HG02885 (cell line): ENCODE measurements around the gene SLC24A1.

ENCODE experiments used
- ATAC-seq: cut with Tn5 transposase; IDR thresholded peaks from one replicate; pipeline ENCODE4 v1.9.1; 2021; ENCODE audit warnings: mild to moderate bottlenecking; ENCODE audit not compliant: unreplicated experiment, poor library complexity

SLC24A1 gene

GRCh38 chr15:65651042-65651322 is 29.2 kb downstream of the SLC24A1 start:
- ATAC-seq = no peak

- ATAC-seq = no peak
Measured at GRCh38 chr15:65651831-65652749, 30.4 kb downstream of the SLC24A1 start.

- ATAC-seq = no peak
Measured at GRCh38 chr15:65653341-65653740, 31.6 kb downstream of the SLC24A1 start.

GRCh38 chr15:65653801-65654521 is 32.2 kb downstream of the SLC24A1 start:
- no peak for ATAC-seq

- ATAC-seq = no peak
Measured at GRCh38 chr15:65655026-65655425, 33.3 kb downstream of the SLC24A1 start.

GRCh38 chr15:65655457-65655856 is 33.7 kb downstream of the SLC24A1 start:
- ATAC-seq = no peak

GRCh38 chr15:65659502-65660052 is 37.8 kb downstream of the SLC24A1 start:
- ATAC-seq = no peak

GRCh38 chr15:65660927-65661326 is 39.2 kb downstream of the SLC24A1 start:
- ATAC-seq = no peak

- ATAC-seq = no peak
Measured at GRCh38 chr15:65663521-65663920, 41.8 kb downstream of the SLC24A1 start.

GRCh38 chr15:65666257-65666656 is 44.5 kb downstream of the SLC24A1 start:
- no peak for ATAC-seq

- ATAC-seq = no peak
Measured at GRCh38 chr15:65675551-65675950, 53.8 kb downstream of the SLC24A1 start.

GRCh38 chr15:65676123-65676522 is 54.4 kb downstream of the SLC24A1 start:
- no peak for ATAC-seq

GRCh38 chr15:65680544-65680943 is 58.8 kb downstream of the SLC24A1 start:
- no peak for ATAC-seq

GRCh38 chr15:65682404-65682911 is 60.7 kb downstream of the SLC24A1 start:
- ATAC-seq = no peak

GRCh38 chr15:65688462-65688861 is 66.7 kb downstream of the SLC24A1 start:
- no peak for ATAC-seq

- no peak for ATAC-seq
Measured at GRCh38 chr15:65690173-65690572, 68.4 kb downstream of the SLC24A1 start.

- no peak for ATAC-seq
Measured at GRCh38 chr15:65690778-65691177, 69.0 kb downstream of the SLC24A1 start.

GRCh38 chr15:65695081-65695480 is 73.3 kb downstream of the SLC24A1 start:
- ATAC-seq = no peak
